GM18519 (cell line): Measurements from ENCODE around the gene CAPG.
"Not testable (repeated sequence)": the region's sequence is repeated elsewhere in the genome, so short reads cannot be mapped to it uniquely, and the experiment has no call there.

Experiments
- ATAC-seq: cut with Tn5 transposase; IDR thresholded peaks from one replicate; pipeline ENCODE4 v1.9.1; 2021; ENCODE audit warnings: mild to moderate bottlenecking, moderate library complexity; ENCODE audit not compliant: unreplicated experiment, low FRiP score

Gene CAPG

DNA sequence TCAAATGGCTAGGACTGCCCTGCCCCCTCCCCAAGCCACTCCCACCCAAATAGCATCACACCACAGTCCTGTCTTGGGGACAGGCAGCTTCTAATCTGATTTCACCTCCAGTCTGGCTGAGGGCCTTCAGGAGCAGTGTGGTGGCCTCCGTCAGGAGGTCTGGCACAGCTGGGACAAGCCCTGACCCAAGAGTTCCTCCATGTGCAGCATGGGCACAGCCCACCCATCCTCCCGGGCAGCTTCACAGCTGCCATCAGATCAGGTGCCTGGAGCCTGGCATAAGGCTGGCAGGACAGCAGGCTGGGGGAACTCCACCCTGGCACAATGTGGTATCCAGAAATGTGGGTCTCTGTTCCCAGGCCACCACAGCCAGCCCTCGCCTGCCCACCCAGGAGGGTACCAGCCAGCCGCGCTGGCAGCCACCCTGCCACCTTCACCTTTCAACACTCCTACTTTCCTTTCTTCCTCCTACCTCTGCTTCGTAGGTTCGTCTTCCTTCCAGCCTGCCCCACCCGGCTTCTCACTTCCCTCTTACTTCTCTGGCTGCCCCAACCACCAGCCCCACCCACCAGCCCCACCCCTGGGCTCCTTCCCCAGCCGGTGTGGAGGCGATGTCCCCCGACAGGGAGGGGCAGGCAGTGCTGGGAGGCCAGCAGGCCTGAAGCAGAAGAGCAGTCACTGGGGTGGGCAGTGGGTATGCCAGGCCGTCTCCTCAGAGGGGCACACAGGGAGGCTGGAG is at the start of gene CAPG:
CAPG (minus strand) TSS at position 522 of the 739 bp plus-strand sequence. CDS start 8,221 bp downstream, outside the sequence.
- ATAC-seq: no peak

DNA sequence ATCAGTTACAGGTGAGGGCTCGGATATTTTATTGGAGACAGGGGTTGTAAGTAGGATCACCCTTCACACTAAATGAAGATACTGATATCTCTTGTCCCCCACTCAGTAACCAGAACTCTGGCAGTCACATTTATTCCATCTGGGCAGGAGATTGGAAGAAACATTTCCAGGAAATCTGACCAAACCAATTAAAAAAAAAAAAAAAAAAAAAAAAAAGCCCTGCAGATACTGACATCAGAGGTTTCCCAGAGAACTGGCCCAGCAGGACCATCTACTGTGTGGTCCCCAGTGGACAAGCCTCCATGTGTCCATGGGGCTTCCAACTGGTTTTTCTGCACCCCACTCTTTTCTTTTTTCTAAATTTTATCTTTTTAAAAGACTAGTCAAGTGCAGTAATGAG is 49.6 kb upstream of the CAPG start:
- ATAC-seq: no peak

DNA sequence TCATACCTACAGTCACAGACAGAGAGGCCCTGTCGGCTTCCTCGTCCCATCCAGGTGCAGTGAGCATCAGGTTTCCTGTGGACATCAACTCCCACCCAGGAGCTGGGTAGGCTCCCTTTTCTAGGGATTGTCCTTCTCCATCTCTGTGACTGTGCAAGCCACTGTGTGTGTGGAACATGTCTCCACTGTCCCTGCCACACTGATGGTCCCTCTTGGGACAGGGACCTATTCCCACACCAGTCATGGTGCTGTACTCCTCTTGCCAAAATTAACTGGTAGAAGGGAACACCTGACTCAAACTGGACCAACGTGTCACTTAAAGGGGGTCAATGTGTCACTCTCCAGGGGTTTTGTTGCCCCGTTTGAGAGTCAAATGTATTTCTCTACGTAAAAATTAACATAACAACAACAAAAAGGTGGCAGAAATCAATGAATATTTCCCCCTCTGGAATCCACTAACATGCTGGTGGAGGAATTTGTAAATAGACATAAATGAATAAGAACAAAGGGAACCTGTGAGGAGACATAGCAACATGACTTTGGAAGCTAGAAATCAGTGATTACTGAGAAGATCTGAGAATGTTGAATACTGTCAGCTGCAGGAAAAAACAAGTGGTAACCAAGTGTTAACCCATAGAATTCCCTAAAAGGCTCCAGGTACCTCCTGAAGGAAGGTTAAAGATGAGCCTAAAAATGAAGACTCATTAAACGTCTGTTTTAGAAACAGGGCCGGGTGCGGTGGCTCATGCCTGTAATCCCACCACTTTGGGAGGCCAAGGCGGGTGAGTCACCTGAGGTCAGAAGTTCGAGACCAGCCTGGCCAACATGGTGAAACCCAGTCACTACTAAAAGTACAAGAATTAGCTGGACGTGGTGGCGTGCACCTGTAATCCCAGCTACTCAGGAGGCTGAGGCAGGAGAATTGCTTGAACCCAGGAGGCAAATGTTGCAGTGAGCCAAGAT is 48.7 kb upstream of the CAPG start:
- no peak for ATAC-seq

DNA sequence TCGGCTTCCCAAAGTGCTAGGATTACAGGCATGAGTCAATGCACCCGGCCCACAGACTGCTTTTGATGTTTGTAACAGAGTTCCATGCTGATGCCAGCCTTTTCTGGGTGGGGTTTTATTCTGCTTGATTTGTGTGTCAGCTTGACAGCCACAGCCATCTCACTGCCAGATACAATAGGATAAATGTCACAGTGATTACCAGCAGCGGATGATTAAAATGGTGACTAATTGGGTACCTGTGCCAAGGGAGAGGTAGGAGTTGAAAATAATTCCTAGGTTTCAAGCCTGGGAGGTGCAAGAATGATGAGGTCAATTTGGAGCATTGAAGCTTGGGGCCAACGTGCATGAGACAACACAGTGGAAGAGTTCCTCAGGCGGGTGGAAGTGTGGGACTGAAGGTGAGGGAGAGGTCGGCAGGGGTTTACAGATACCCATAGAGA is 47.7 kb upstream of the CAPG start:
- ATAC-seq: no peak

- no peak for ATAC-seq
Measured at GRCh38 chr2:85457043-85457442, 46.9 kb upstream of the CAPG start.

- ATAC-seq: no peak
Measured at GRCh38 chr2:85455552-85456090, 45.5 kb upstream of the CAPG start.

GRCh38 chr2:85453571-85453970 is 43.4 kb upstream of the CAPG start:
- no peak for ATAC-seq

- ATAC-seq: no peak
Measured at GRCh38 chr2:85452237-85452636, 42.1 kb upstream of the CAPG start.

DNA sequence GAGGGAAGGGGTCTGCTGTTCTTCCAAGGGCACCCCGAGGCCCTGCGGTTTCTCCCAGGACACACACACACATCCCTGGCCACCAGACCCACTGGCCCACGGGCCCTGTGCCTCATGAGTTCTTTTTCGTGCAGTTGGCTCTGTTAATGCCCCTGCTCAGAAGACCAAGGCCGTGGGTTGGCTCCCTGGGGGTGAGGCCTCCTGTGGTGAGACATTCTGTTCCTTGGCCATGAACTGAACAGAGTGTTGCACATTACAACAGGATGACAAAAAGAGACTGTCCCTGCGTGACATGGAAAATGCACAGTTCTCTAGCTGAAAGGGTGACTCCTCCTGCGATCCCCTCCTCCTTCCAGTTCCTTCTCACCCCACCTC is 39.0 kb upstream of the CAPG start:
- ATAC-seq: no peak

DNA sequence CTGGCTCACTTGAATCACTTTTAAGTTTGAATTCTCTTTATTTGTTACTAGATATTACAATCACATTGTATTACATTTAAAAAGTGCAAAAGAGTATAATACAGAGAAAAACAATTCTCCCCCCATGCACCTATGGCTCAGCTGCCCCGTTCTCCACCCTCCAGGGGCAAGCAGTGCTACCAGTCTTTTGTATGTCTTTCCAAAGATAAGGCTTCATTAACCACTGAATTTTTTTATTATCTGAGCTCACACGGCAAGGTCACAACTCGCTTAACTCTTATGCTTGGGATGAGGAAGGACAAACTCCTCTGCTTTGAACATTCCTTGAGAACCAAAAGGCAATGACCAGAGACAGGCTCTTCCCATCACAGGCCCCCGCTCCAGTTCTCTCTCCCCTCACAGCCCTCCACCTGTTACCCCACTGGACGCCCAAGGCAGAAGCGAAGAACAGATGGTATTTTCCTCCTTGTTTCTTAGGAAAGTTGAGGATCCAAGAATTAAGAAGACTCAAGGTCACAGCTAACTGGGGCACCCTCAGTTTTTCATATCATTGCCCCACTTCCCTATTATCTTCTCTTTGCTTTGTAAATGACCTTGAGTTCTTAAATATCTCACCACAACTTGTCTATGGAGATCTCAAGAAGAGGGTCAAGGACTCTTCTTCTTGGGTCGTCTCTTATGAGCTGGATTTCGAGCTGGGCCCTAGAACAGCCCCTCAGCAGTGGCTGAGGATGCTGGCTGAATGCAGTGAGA is 38.5 kb upstream of the CAPG start:
- no peak for ATAC-seq

GRCh38 chr2:85447222-85447585 is 37.0 kb upstream of the CAPG start:
- ATAC-seq: no peak

DNA sequence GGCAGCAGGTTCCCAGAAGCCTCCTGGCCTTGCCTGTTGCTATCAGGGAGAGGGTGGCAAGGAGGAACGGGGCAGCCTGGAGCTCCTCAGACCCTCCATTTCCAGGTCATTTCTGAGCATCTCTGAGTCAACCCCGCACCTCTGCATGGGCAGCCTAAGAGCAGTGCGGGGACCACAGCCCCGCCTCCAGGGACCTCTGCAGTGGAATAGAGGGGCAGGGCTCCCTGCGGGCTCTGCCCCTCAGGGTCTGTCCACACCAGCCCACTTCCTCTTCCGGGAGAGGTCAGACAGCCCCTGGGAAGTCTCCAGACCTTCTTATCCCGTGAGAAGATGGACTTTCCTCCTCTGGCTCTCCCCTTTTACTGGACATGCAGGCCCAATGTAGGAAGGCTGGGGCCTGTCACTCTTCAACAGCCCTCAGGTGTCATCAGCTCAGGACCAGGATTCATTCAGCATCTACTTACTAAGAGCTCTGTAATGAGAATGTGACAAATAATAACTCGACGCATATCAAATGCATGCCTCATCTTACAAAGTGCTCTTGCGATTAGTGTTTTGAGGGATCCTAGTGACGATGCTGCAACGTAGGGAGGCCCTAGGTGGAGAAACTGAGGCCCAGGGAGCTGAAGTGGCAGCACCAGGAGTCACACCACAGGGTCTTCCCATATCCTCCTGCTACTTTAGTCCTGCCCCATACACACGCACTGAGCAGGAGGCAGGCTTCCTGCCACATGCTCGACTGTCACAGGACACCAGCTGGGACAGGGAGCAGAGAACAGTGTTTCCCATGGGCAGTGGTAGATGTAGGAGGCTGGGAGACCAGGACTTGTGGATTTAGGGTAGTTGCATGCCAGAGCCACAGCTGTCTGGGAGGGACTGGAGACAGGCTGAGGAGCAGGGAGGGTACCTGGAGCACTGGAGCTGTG is 36.4 kb upstream of the CAPG start:
- ATAC-seq: no peak

- no peak for ATAC-seq
Measured at GRCh38 chr2:85445316-85446295, 35.4 kb upstream of the CAPG start.

DNA sequence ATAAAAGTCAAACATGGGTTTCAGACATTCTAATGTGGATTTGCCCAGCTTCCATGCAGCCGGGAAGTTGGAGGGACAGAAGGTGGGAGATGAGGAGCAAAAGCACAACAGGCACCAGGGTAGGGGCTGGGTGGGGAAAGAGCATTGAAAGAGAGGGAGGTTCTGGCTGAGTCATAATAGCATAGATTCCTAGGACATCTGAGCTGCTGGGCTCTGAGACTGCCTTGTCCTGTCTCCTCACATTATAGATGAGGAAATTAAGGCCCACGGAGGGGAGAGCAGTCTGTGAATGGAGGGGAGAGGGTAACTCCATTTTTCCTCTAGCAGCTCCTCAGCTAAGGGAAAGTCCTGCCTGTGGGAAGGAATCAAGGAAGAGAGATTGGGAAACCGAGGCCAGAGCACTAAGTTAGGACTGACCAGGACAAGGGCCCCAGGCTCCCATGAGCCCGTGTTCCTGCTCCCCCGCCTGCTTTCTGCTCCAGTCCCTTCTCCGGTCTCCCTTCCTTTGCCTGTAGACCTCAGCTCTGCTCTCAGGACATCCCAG is 34.5 kb upstream of the CAPG start:
- no peak for ATAC-seq

DNA sequence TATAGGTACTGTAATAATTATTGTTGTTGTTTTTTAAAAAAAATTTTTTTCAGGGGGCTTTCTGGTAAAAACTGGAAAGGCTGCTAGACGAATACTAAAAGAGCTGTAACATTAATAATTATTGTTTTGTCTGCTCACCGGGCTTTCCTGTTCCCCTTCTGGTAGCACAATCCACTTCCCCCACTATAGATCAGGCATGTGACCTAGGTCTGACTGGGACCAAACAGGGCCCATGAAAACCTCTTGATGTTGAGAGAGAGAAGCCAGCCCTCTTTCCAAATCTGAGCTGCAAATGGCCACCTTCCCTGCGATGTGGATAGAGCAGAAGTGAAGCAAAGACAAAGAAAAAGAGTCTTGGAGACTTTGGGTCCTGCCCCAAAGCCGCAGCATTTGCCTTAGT is 31.7 kb upstream of the CAPG start:
- no peak for ATAC-seq

DNA sequence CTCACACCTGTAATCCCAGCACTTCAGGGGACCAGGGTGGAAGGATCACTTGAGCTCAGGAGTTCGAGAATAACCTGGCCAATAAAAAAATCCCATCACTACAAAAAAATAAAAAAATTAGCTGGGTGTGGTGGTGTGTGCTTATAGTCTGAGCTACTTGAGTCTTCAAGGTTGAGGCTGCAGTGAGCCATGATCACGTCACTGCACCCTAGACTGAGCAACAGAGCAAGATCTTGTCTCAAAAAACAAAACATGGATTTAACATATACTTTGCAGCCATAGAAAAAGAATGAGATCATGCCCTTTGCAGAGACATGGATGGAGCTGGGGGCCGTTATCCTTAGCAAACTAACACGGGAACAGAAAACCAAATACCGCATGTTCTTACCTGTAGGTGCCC is 30.6 kb upstream of the CAPG start:
- no peak for ATAC-seq

DNA sequence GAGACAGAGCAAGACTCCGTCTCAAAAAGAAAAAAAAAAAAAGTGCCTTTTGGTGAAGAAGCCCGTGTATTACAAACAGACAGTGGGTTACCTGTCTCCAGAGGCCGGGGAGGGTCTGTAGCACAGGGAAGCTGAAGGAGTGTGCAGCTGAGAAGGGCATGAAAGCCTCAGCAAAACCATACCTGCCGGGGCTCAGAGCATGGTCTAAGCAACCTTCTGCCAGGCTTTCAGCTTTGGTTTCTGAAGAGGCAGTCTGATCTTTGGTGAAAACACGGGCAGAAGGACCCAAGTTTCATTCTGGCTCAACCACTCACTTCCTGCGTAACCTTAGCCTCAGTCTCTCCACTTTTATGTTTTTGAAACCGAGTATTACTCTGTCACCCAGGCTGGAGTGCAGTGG is 29.8 kb upstream of the CAPG start:
- no peak for ATAC-seq

DNA sequence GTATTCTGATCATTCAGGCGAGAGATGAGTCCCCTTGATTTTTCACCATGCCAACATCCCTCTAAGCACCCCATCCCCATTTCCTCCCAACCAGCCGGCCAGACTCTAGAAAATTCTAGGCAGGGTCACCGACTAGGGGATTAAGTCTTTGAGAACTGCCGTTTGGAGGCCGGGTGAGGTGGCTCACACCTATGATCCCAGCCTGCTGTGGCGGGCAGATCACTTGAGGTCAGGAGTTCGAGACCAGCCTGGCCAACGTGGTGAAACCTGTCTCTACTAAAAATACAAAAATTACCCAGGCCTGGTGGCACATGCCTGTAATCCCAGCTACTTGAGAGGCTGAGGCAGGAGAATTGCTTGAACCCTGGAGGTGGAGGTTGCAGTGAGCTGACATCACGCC is 29.4 kb upstream of the CAPG start:
- not testable (repeated sequence) for ATAC-seq
